Right forelimb (tissue), 1 donor: Measurements from ENCODE around the gene PDE6B.

ENCODE experiments used
- DNase-seq: peaks from one replicate; pipeline ENCODE4 v3.0.0-alpha.2; 2018

The PDE6B gene

GRCh38 chr4:708631-708933 lies 83.2 kb downstream of the PDE6B start:
- no peak for DNase-seq

- no peak for DNase-seq
These were observed 84.0 kb downstream of the PDE6B start for GRCh38 chr4:709348-709747.

GRCh38 chr4:710116-710515 lies 84.7 kb downstream of the PDE6B start:
- DNase-seq: no peak

- DNase-seq: no peak
These were observed 85.5 kb downstream of the PDE6B start for GRCh38 chr4:710916-711315.

GRCh38 chr4:712093-712492 lies 86.7 kb downstream of the PDE6B start:
- DNase-seq: no peak

- DNase-seq: no peak
These were observed 87.7 kb downstream of the PDE6B start for GRCh38 chr4:712916-713632.

- DNase-seq: no peak
These were observed 88.7 kb downstream of the PDE6B start for GRCh38 chr4:714087-714486.

GRCh38 chr4:717601-718320 lies 92.4 kb downstream of the PDE6B start:
- no peak for DNase-seq

GRCh38 chr4:718460-718859 lies 93.1 kb downstream of the PDE6B start:
- no peak for DNase-seq
